ENCODE measurements around the gene ALK.

DNA sequence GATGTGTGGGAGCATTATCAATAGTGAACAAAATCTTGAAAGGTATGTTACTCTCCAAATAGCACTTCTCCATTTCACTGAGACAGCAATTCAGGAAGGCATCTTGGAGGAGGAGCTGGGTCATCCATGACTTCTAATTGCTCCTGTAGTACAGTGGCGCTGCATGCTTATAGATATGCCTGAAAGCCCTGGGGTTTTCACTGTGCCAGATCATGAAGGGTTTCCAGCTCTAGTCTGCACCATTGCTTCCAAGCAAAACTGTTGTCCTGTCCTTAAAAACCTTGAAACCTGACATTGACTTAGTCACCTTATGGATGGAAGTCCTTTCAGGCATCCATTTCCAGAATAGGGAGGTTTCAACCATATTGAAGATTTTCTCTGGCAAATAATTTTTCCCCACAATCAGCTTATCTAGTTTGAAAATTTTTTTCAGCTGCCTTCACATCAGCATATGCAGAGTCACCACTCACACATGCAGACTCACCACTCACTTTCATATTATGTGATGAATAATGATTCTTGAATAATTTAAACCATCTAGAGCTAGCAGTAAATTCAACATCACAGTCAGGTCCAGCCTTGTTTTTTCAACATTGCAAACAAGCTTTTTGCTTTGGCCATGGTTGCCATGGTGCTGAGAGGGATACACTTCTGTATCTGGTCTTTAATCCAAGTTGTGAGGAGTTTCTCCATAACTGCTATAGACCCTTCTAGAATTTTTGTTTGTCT is 509.0 kb downstream of the ALK start:
- no peak for TF ChIP-seq POLR2A (IDR thresholded peaks at IDR 0.05)
- no peak for TF ChIP-seq CTCF (IDR thresholded peaks at IDR 0.05)
